Measurements from ENCODE around the gene PVALB. TPM values are rescaled to one million over a fixed set of nuclear protein-coding genes. Genes with fewer than 3 reads are reported as not detected.
A peak's percentile ranks its signal among the peaks of the same experiment; 100 is the strongest.

Gene PVALB
- total and polyA plus RNA-seq, 2 experiments from 2014 or later: not detected

- DNase-seq (ENCODE audit: low spot score): no peak
- no peaks in the 10 kb centered on the region for H3K9me3 ChIP-seq (ENCODE audit: low read depth)
- H2AFZ ChIP-seq: no peak overlapping the region
- H4K20me1 ChIP-seq (ENCODE audit: insufficient read depth, poor library complexity, severe bottlenecking): no peaks in the 10 kb centered on the region
- peaks cover 7% of the 10 kb centered on the region for H3K4me1 ChIP-seq (ENCODE audit: insufficient read depth)
- TF ChIP-seq EZH2 (IDR thresholded peaks at IDR 0.05; ENCODE audit: borderline replicate concordance) (no peak), EZH2phosphoT487 (IDR thresholded peaks at IDR 0.05; ENCODE audit: low read depth, severe bottlenecking, unreplicated experiment) (no peak)
- TF ChIP-seq, protein P1, sequence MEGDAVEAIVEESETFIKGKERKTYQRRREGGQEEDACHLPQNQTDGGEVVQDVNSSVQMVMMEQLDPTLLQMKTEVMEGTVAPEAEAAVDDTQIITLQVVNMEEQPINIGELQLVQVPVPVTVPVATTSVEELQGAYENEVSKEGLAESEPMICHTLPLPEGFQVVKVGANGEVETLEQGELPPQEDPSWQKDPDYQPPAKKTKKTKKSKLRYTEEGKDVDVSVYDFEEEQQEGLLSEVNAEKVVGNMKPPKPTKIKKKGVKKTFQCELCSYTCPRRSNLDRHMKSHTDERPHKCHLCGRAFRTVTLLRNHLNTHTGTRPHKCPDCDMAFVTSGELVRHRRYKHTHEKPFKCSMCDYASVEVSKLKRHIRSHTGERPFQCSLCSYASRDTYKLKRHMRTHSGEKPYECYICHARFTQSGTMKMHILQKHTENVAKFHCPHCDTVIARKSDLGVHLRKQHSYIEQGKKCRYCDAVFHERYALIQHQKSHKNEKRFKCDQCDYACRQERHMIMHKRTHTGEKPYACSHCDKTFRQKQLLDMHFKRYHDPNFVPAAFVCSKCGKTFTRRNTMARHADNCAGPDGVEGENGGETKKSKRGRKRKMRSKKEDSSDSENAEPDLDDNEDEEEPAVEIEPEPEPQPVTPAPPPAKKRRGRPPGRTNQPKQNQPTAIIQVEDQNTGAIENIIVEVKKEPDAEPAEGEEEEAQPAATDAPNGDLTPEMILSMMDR (IDR thresholded peaks at IDR 0.05; ENCODE audit: poor library complexity): no peak
- no peak overlapping the region for H3K4me2 ChIP-seq
- no peak overlapping the region for H3K4me3 ChIP-seq
- no peaks in the 10 kb centered on the region for H3K9me2 ChIP-seq (replicated peaks; ENCODE audit: insufficient read depth)
- H3K79me2 ChIP-seq: no peaks in the 10 kb centered on the region
- no peak overlapping the region for H3K27ac ChIP-seq
- WGBS (ENCODE audit: low lambda C conversion rate, missing lambda C conversion rate): 92% methylated on average over 15 of the region's 15 CpGs
- no peaks in the 10 kb centered on the region for H3K27me3 ChIP-seq
- no peaks in the 10 kb centered on the region for H3K36me3 ChIP-seq (replicated peaks; ENCODE audit: insufficient read depth, low read depth)
Measured at GRCh38 chr22:36758792-36759271, 58.0 kb downstream of the PVALB start.

DNA sequence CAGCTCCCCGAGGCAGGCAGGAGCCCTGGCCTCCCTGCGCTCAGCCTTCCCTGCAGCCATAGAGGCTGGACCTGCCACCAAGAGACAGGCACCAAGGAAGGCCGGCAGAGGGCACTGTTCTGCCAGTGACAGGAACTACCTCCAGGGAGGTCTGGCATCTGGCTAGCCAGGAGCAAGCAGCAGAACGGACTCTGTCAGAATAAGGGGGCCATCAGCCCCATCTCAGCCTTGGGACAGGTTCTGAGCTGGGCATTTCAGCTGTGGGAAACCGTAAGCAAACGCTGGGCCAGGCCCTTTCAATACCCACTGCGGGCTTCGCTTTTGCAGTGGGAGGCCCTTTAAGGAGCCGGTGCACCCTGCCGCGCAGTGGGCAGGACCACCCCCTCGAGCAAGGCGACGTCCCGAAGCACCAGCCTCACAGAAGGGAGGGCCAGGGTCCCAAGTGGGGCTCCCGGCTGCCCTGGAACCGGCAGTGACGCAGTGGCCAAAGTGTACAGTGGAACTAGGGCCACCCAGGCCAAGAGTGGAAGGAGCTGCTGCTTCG is 59.1 kb downstream of the PVALB start:
- Histone ChIP-seq H3K4me2 (no peak overlapping the region), H4K20me1 (ENCODE audit: insufficient read depth, poor library complexity, severe bottlenecking) (no peaks in the 10 kb centered on the region), H3K9me3 (ENCODE audit: low read depth) (no peaks in the 10 kb centered on the region), H3K27me3 (peaks cover 5% of the 10 kb centered on the region), H3K36me3 (replicated peaks; ENCODE audit: insufficient read depth, low read depth) (no peaks in the 10 kb centered on the region), H3K79me2 (no peaks in the 10 kb centered on the region), H3K4me3 (no peak overlapping the region), H2AFZ (no peak overlapping the region), H3K9me2 (replicated peaks; ENCODE audit: insufficient read depth) (no peaks in the 10 kb centered on the region), H3K4me1 (ENCODE audit: insufficient read depth) (peaks cover 7% of the 10 kb centered on the region), H3K27ac (no peak overlapping the region)
- WGBS (ENCODE audit: low lambda C conversion rate, missing lambda C conversion rate): 77% methylated on average over 19 of the region's 19 CpGs
- TF ChIP-seq EZH2 (IDR thresholded peaks at IDR 0.05; ENCODE audit: borderline replicate concordance) (no peak), EZH2phosphoT487 (IDR thresholded peaks at IDR 0.05; ENCODE audit: low read depth, severe bottlenecking, unreplicated experiment) (no peak)
- TF ChIP-seq, protein P1 (IDR thresholded peaks at IDR 0.05; ENCODE audit: poor library complexity): peak; percentile 64
- DNase-seq (ENCODE audit: low spot score): peak; percentile 82

- peaks cover 11% of the 10 kb centered on the region for H3K27me3 ChIP-seq
- no peak overlapping the region for H2AFZ ChIP-seq
- no peak for TF ChIP-seq EZH2 (IDR thresholded peaks at IDR 0.05; ENCODE audit: borderline replicate concordance)
- TF ChIP-seq, protein P1 (IDR thresholded peaks at IDR 0.05; ENCODE audit: poor library complexity): no peak
- TF ChIP-seq EZH2phosphoT487 (IDR thresholded peaks at IDR 0.05; ENCODE audit: low read depth, severe bottlenecking, unreplicated experiment): no peak
- 76% methylated on average over 28 of the region's 28 CpGs for WGBS (ENCODE audit: low lambda C conversion rate, missing lambda C conversion rate)
- H3K4me1 ChIP-seq (ENCODE audit: insufficient read depth): peaks cover 3% of the 10 kb centered on the region
- H3K27ac ChIP-seq: no peak overlapping the region
- no peaks in the 10 kb centered on the region for H3K9me2 ChIP-seq (replicated peaks; ENCODE audit: insufficient read depth)
- no peak for DNase-seq (ENCODE audit: low spot score)
- H3K4me2 ChIP-seq: no peak overlapping the region
- H3K9me3 ChIP-seq (ENCODE audit: low read depth): no peaks in the 10 kb centered on the region
- no peaks in the 10 kb centered on the region for H4K20me1 ChIP-seq (ENCODE audit: insufficient read depth, poor library complexity, severe bottlenecking)
- H3K36me3 ChIP-seq (replicated peaks; ENCODE audit: insufficient read depth, low read depth): no peaks in the 10 kb centered on the region
- no peak overlapping the region for H3K4me3 ChIP-seq
- no peaks in the 10 kb centered on the region for H3K79me2 ChIP-seq
Measured at GRCh38 chr22:36756746-36757655, 59.8 kb downstream of the PVALB start.

Data from hepatocyte (in vitro differentiated cells).